Epithelial cell of prostate (primary cell): ENCODE measurements around the gene EMX2.

Experiments
- DNase-seq: peaks from one replicate; pipeline ENCODE4 v3.0.0-alpha.2; 2011; ENCODE audit warnings: low read depth, low spot score
- H3K27ac ChIP-seq: fragments of 450-650 bp; 2 replicates; pipeline ENCODE4 v1.5.1; 2017; ENCODE audit warnings: mild to moderate bottlenecking

The EMX2 gene

DNA sequence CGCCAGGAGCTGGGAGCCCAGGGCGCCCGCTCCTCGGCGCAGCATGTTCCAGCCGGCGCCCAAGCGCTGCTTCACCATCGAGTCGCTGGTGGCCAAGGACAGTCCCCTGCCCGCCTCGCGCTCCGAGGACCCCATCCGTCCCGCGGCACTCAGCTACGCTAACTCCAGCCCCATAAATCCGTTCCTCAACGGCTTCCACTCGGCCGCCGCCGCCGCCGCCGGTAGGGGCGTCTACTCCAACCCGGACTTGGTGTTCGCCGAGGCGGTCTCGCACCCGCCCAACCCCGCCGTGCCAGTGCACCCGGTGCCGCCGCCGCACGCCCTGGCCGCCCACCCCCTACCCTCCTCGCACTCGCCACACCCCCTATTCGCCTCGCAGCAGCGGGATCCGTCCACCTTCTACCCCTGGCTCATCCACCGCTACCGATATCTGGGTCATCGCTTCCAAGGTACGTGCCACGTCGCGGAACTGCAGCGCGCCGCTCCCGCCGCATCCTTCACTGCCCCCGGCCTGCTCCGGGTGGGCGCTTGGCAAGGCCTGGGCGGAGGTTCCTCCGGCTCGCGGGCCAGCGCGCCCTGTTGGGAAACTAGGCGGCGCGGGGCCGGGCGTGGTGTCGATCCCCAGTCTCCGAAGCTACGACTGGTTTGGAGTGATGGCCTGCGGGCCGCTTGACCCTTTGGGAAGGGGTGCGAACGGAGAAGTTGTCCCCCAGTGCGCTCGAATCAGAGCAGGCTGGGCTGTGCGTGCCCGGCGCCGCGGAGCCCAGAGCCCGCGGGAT lies 868 bp downstream of the EMX2 start:
- no peak for DNase-seq
- no peak overlapping the region for H3K27ac ChIP-seq

DNA sequence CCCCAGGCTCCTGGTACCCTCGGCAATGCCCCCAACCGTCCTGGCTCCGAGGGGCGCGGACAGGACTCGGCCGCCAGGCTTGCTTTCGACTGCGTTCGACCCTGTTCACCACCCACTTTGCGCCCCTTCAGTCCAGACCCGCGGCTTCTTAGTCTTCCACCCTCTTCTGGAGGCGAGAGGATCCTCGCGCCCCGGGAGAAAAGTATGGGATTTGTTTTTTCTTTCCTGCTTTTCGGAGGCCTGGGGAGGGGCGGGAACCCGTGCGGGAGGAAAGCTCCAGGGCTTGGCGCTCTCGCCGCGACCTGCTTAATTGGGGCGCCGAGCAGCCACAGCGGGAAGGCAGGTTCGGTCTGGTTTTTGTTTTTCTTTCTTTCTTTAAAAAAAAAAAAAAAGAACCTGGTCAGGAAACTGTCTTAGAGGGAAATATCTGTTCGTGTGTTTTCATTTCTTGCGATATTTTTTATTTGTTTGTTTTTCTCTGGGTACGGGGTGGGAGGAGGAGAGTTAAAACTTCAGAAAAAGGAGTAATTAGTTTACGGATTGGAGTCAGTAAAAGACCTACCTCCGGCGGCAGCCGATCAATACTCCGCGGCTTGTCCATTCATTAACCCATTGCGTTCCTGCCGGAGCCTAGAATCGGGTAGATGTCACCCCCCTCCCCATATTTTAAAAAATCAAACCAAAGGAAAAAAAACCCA lies 1.6 kb downstream of the EMX2 start:
- no peak overlapping the region for H3K27ac ChIP-seq
- no peak for DNase-seq

DNA sequence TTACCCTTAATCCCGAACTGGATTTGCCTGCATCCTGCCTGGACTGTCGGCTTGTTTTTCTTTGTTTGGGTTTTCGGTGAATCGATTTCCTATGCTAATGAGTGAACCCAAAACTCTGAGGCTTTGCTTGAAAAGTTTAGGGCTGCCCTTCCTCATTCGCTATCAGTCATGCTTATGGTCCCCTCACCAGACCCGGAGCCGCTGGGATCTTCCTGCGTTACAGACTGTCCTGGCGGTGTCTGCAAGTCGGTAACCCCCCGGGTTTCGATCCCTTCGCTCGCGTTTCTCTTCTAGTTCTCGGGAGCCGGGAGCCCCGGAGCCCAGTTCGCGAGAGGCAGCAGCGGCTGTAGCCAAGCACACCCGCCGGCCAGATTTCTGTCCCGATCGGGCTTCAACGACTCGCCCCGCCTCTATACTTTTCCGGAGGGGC lies 2.2 kb downstream of the EMX2 start:
- DNase-seq = no peak
- H3K27ac ChIP-seq = no peak overlapping the region

DNA sequence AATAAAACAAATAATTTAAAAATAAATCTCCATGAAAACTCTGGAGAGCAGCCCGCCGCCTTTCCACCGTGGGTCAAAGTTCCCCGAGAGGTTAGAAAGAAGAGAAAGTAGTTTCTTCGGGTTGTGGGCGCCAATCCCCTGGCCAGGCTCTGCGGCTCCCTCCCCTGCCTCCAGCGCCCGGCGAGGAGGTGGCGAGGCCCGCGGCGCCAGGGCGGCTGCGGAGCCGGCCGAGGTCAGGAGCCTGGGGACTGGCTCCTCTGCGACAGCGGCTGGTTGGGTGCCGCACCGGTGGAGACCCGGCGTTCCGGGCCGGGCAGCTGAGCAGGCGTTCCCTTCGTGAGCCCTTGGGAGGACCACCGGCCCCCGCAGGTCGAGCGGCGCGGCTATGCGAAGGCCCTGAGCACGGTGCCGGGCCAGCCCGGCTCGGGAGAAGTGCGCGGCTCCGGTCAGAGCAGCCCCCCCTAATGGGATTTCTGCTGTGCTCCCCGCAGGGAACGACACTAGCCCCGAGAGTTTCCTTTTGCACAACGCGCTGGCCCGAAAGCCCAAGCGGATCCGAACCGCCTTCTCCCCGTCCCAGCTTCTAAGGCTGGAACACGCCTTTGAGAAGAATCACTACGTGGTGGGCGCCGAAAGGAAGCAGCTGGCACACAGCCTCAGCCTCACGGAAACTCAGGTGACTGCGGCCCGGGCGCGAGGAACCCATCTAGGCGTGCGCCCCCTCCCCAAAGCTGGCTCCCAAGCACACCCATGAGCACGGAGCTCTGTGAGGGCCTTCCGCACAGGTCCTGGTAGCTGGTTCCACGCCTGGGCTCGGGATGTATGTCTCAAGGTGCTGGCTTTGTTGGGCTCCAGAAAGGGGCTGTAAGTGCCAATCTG lies 2.8 kb downstream of the EMX2 start:
- H3K27ac ChIP-seq = no peak overlapping the region
- DNase-seq = no peak

DNA sequence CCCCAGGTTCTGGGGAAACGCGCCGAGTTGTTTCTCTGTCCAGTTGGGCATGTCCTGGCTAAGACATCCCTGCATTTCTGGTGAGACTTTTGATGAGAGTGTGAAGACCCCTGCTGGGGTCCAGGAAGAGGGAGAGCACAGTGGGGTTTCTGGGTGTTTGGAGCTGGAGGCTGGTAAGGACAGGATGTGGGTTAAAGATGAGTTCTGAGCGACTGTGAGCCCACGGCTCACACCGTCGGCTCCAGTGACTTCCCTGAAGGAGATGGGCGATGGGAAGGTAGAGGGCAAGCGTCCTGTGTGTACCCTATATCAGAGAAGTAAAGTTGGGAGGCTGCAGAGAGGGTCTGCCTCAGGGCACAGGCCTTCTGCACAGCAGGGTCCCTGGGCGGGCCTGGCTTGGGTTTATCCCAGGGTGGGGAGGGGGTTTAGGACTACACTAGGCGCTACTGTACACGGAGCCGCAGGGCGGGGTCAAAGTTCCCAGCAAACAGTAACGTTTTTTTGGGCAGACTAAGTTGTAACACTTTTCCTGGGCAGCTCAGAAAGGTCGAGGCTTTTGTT lies 3.6 kb downstream of the EMX2 start:
- H3K27ac ChIP-seq = no peak overlapping the region
- DNase-seq = no peak

DNA sequence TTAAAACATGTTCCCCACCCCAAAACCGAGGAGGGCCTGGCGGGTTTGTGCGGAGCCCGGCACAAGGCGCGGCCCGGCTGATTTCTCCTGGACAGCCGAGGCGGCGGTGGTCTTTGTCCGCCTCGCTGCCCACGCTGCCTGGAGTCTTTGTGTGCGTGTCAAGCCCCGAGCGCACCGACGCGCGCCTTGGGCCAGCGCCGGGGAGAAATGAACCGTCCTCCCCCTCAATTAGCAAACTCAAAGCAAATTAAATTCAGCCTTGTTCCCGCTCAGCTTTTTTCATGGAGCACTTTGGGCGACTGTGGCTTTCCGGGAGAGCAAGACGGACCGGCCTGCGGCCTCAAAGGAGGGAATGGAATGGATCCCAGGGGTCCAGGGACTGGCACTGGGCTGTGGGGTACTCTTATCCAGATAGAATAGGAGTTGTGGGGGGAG lies 4.1 kb downstream of the EMX2 start:
- no peak overlapping the region for H3K27ac ChIP-seq
- DNase-seq = no peak

DNA sequence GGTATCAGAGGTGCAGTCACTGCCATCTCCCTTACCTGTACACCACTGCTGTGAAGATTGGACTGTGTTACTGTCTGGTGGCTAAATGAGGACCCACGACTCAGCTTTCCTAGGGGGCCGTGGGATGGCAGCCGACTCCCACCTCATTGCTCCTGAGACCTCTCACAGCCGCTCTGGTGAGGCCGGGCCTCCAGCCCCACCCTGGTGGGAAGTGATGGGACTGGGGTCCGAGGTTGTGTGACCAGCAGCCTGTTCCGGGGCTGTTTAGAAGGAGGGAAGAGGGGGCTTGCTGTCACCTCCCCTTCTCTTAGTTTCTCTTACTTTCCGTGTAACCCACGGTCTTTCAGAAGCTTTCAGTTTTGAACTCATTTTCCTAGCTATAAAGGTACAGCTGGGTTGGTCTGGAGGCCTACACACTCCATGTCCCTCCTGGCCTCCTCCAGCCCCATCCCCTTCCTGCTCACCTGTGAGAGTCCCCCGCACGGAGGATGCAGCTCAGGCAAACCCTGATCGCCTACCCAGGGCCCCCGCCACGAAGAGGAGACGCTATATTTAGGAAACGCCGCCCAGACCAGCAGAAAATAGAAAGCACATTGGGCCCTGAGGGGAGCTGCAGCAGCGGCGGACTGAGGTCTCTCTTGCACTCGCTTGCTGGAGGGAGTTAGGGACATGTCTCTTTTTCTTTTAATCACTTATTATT lies 4.6 kb downstream of the EMX2 start:
- H3K27ac ChIP-seq = no peak overlapping the region
- no peak for DNase-seq

DNA sequence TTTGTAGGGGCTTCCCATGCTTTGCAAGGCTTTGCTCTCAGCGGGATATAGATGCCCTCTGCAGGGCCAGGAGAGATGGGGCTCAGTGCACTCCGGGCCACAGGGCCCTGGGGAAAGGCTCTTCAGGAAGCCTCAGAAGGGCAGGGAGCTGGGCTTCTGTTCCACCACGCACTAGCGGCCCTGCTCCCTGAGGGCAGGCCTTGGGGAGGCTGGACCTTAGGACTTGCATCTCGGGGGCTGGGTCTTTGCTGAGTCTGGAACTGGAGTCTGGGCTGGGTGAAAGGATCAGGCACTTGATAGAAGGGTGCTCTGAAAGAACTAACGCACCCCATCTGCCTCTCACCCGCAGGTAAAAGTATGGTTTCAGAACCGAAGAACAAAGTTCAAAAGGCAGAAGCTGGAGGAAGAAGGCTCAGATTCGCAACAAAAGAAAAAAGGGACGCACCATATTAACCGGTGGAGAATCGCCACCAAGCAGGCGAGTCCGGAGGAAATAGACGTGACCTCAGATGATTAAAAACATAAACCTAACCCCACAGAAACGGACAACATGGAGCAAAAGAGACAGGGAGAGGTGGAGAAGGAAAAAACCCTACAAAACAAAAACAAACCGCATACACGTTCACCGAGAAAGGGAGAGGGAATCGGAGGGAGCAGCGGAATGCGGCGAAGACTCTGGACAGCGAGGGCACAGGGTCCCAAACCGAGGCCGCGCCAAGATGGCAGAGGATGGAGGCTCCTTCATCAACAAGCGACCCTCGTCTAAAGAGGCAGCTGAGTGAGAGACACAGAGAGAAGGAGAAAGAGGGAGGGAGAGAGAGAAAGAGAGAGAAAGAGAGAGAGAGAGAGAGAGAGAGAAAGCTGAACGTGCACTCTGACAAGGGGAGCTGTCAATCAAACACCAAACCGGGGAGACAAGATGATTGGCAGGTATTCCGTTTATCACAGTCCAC lies 5.4 kb downstream of the EMX2 start:
- no peak for DNase-seq
- H3K27ac ChIP-seq = no peak overlapping the region

DNA sequence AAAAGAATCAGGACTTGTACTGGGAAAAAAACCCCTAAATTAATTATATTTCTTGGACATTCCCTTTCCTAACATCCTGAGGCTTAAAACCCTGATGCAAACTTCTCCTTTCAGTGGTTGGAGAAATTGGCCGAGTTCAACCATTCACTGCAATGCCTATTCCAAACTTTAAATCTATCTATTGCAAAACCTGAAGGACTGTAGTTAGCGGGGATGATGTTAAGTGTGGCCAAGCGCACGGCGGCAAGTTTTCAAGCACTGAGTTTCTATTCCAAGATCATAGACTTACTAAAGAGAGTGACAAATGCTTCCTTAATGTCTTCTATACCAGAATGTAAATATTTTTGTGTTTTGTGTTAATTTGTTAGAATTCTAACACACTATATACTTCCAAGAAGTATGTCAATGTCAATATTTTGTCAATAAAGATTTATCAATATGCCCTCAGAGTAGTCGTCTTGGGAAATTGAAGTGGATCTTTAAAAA lies 6.6 kb downstream of the EMX2 start:
- no peak for DNase-seq
- H3K27ac ChIP-seq = no peak overlapping the region

DNA sequence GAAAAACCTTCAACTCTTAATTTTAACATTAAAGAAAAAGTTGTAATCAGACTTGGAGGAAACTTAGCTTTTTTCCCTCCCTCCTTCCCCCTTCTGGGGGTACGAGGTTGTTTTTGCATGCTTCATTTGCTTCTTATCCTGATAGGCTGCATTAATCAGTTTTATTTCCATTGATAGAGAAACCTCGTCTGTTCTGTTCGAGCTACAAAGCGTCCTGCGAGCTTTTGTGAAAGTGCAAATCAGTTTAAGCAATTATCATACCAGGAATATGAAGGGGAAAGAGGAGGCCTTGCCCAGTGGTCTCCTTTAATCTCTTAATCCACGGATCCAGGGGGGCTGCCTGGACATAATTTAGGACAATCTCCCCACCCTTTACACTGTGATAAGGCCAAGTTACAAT lies 7.5 kb downstream of the EMX2 start:
- no peak overlapping the region for H3K27ac ChIP-seq
- no peak for DNase-seq

DNA sequence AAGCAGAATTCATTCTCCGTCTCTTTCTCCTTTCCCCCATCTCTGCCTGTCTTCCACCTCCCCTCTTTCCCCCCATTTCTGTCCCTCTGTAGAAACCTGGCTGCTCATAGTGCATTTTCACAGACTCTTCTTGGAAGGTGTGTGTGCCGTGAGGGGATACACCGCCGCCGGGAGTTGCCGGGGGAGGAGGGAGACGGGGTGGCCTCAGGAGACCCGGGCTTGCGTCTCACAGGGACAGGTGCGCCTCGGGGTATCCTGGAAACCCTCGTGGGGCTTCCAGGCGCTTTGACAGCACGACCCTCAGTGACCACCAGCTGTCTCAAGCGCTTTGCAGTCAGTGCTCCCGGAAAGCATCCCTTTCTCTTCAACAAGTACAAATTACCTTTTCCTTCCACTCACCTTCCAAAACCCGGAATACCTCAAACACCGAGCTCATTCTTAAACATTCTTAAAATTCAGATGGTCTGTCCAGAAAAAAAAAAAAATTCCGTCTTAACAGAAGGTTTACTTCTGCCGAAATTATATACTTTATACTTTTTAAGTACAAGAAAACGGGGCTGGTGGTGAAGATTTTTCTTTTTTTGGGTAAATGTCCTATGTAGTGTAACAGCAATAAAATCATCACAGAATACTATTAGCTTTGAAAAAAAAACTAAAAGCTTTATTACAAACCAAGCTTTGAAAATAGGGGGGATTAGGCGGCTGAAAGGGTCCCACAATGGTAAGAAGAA lies 8.2 kb downstream of the EMX2 start:
- H3K27ac ChIP-seq = no peak overlapping the region
- no peak for DNase-seq

DNA sequence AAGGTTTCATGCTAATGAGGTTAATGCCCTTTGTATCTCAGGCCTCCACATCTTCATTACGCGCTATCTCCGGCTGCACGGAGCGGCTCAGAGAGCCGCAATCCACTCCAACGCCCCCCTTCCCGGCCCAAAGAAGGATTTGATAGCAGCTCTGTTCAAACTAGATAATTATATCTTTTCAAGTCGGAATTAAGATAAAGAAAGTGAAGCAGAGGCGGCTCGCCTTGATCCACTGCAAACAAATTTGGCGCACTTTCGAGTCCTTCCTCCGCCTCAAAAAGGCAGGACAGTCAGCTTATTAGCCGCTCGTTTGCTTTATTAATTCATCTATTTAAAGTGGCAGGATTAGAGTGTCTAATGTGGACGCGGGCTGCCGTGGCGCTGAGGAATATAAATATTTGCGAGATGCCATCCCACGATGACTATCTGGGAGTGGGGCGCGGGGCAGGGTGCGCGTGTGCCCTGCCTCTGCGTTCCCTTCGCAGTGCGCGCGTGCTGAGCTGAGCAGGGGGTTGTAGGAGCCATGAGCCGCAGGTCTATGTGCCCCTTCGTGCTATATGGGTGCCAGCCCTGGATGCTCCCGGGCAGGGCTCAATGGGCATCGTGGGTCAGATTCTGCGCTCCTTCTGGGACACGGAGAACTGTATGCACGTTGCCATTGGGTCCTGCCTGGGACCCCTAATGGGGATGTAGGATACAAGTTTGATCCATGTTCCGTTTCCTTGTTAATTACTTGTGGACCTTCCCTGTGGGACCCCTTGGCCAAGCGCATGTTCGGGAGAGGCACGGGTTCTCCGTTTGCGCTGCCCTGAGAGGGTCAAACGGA lies 9.0 kb downstream of the EMX2 start:
- H3K27ac ChIP-seq = no peak overlapping the region
- no peak for DNase-seq

DNA sequence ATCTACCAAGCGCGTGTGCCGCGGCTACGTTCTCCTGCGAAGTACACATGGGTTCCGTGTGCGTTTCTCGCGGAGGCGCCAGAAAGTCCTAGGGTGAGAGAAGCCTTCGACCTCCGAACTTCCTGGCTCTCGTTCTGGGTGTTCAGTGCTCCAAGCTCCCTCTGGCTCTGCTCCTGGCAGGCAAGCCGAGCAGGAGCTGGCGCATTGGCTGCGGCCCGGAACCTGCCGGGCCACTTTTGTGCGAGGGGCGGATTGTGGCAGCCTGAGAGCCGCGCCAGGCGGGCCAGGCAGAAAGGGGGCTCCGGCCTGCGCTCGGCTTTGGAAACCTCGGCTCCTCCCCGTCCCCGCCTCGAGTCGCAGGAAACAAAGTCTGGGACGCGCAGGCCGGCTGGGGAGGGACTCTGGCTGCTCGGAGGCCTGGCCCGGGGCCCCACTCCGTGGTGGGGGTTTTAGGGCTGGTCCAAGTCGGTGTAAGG lies 9.6 kb downstream of the EMX2 start:
- no peak overlapping the region for H3K27ac ChIP-seq
- no peak for DNase-seq

DNA sequence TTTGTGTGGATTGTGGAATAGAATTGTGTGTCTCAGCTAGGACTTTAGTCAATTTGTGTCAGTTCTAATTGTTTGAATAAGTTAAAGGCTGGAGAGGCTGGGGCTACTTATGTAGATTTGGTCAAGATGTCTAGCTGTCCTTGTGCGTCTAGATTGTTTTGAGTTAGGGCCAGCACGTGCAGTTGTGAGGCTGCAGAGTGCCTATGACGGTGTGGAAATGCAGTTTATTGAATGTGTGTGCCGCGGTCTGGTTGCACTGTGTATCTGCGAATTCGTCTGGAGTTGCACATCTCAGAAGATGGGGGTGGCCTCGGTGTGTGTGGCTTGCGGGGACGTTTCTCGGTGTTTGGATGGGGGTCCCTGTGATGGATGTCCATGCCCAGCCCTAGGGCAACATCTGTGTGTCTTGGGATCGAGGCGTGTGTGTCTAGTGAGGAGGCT lies 10.2 kb downstream of the EMX2 start:
- no peak overlapping the region for H3K27ac ChIP-seq
- no peak for DNase-seq

DNA sequence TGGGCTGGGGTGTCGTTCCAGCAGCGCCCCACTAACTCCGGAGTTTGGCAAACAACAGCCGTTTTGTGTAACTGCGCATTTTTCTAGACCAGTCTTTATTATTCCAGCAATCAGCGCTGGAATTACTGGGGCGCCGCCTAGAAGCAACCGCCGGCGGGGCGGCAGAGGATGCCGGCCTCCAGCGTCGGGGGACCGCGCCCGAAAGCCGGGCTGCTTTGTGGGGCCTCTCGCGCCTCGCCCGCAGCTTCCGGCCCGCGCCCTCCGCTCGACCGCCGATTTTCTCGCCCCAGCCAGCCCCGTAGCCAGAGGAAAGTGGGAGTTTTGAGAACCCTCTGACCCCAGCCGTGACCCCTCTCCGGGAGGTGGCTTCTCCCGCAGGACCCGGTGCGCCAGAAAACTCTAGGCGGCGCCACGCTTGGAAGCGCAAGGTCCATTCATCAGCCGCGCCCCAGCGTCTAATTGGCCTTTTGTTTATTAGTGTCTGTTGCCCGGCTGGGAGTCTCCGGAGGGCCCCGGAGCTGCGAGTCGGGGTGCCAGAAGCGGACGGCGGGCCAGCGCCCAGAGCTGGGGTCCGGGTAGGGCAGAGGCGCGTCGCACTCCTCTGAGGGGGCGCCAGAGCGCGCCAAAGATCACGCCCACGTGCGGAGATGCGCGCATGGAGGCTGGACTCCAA lies 10.7 kb downstream of the EMX2 start:
- DNase-seq = no peak
- no peak overlapping the region for H3K27ac ChIP-seq

DNA sequence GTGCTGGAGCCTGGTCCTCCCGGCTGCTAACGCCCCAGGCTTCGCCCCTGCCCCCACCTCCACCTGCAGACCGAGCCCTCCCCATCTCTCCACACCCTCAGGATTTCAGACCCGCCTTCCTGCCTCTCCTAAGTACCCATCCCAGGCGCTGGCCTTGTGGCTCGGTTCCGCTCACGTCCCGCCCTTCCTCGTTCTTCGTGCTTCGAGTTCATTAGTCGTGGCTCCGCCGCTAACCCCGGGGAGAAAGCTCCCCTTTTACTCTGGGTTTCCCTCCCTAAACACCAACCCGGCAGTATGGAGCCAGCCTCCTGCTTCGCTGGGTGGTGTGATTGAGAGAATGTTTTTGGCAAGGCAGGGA lies 11.2 kb downstream of the EMX2 start:
- DNase-seq = no peak
- no peak overlapping the region for H3K27ac ChIP-seq
